Endothelial cell (in vitro differentiated cells): ENCODE data around the gene LRRIQ1. TPM values are rescaled to one million over a fixed set of nuclear protein-coding genes. Genes with fewer than 3 reads are reported as not detected.

Experiments
- DNase-seq: peaks from one replicate; pipeline ENCODE4 v3.0.0; 2021; ENCODE audit warnings: low spot score
- H3K27ac Mint-ChIP-seq: one replicate; pipeline ENCODE4 v1.8.0; 2021; ENCODE audit warnings: mixed read lengths, inconsistent platforms; ENCODE audit not compliant: unreplicated experiment
- H3K27me3 Mint-ChIP-seq: one replicate; pipeline ENCODE4 v1.8.0; 2021; ENCODE audit warnings: mild to moderate bottlenecking, moderate library complexity, mixed read lengths, inconsistent platforms; ENCODE audit not compliant: unreplicated experiment
- H3K36me3 Mint-ChIP-seq: one replicate; pipeline ENCODE4 v1.8.0; 2021; ENCODE audit warnings: mild to moderate bottlenecking, low read depth, mixed read lengths, inconsistent platforms; ENCODE audit not compliant: unreplicated experiment
- H3K4me1 Mint-ChIP-seq: one replicate; pipeline ENCODE4 v1.8.0; 2021; ENCODE audit warnings: mild to moderate bottlenecking, mixed read lengths, inconsistent platforms; ENCODE audit not compliant: unreplicated experiment
- H3K4me3 Mint-ChIP-seq: one replicate; pipeline ENCODE4 v1.8.0; 2021; ENCODE audit warnings: mild to moderate bottlenecking, mixed read lengths, inconsistent platforms; ENCODE audit not compliant: unreplicated experiment
- H3K9me3 Mint-ChIP-seq: one replicate; pipeline ENCODE4 v1.8.0; 2021; ENCODE audit warnings: mixed read lengths, inconsistent platforms; ENCODE audit not compliant: unreplicated experiment
- total RNA-seq: library from RNA; stranded (reverse); fragmentation: NEBNext Ultra II Directional; extraction: Animal tissue kit (Norgen Biotek cat#: 25700); gene quantifications from one replicate; pipeline ENCODE4 v1.2.1, GENCODE V29; 2021; ENCODE audit not compliant: unreplicated experiment
- TF ChIP-seq, protein P1 (sequence below): fragments of 200-600 bp; sonication (generic); IDR thresholded peaks from one replicate; pipeline ENCODE4 v1.5.0; 2021; ENCODE audit warnings: antibody characterized with exemption; ENCODE audit not compliant: unreplicated experiment

Gene LRRIQ1
- total RNA-seq, 1 donor from 2014 or later: 1.1 TPM

DNA sequence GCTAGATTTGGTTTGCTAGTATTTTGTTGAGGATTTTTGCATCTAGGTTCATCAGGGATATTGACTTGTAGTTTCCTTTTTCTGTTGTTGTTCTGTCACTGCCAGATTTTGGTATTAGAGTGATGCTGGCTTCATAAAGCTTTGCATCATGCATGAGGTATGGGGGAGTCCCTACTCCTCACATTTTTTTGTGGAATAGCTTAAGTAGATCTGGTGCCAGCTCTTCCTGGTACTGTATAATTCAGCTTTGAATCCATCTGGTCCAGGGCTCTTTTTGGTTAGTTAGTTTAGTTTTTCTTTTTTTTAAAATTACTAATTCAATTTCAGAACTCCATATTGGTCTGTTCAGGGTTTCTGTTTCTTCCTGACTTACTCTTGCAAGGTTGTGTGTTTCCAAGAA, 59.4 kb downstream of the LRRIQ1 start:
- H3K27ac Mint-ChIP-seq: no peak overlapping the region
- H3K36me3 Mint-ChIP-seq: no peaks in the 10 kb centered on the region
- H3K4me3 Mint-ChIP-seq: no peak overlapping the region
- no peaks in the 10 kb centered on the region for H3K9me3 Mint-ChIP-seq
- TF ChIP-seq, protein P1, sequence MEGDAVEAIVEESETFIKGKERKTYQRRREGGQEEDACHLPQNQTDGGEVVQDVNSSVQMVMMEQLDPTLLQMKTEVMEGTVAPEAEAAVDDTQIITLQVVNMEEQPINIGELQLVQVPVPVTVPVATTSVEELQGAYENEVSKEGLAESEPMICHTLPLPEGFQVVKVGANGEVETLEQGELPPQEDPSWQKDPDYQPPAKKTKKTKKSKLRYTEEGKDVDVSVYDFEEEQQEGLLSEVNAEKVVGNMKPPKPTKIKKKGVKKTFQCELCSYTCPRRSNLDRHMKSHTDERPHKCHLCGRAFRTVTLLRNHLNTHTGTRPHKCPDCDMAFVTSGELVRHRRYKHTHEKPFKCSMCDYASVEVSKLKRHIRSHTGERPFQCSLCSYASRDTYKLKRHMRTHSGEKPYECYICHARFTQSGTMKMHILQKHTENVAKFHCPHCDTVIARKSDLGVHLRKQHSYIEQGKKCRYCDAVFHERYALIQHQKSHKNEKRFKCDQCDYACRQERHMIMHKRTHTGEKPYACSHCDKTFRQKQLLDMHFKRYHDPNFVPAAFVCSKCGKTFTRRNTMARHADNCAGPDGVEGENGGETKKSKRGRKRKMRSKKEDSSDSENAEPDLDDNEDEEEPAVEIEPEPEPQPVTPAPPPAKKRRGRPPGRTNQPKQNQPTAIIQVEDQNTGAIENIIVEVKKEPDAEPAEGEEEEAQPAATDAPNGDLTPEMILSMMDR: no peak
- no peaks in the 10 kb centered on the region for H3K4me1 Mint-ChIP-seq
- H3K27me3 Mint-ChIP-seq: peaks cover 1% of the 10 kb centered on the region
- DNase-seq: no peak

DNA sequence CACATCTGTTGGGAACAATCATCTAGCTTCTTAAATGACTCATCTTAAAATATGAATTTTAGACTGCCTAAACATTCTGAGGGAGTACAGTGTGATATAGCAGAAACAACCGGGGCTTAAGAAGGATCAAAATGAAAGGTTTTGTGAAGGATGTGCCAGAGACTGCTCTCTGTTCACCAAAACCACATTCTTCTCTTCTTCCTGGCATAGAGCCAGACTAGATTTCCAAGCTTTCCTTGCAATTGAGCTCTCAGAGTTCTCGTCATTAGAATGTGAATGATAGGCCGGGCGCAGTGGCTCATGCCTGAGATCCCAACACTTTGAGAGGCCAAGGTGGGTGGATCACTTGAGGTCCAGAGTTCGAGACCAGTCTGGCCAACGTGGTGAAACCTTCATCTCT, 94.5 kb downstream of the LRRIQ1 start:
- no peak overlapping the region for H3K4me3 Mint-ChIP-seq
- no peaks in the 10 kb centered on the region for H3K4me1 Mint-ChIP-seq
- H3K9me3 Mint-ChIP-seq: no peaks in the 10 kb centered on the region
- TF ChIP-seq, protein P1: no peak
- H3K27me3 Mint-ChIP-seq: no peaks in the 10 kb centered on the region
- DNase-seq: no peak
- no peak overlapping the region for H3K27ac Mint-ChIP-seq
- H3K36me3 Mint-ChIP-seq: no peaks in the 10 kb centered on the region

DNA sequence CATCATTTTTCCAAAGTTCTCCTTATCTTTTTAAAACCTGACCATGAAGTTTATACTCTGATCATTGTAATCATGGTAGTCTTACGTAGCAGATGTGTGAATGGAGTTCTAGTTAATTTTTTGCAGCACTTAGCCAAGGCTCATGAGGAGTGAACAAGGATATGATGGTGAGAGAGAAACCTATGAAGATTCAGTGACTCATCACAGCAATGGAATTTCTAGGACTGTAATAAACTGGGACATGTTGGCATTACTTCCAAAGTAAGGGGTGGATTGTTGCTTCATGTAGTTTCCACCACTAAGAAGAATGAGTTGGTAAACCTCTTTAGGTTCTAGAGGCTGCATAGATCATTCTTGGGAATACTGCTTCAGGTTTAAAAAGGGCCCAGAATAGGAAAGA, 102.7 kb downstream of the LRRIQ1 start:
- no peak for DNase-seq
- Mint-ChIP-seq H3K4me3 (no peak overlapping the region), H3K4me1 (no peaks in the 10 kb centered on the region), H3K27me3 (no peaks in the 10 kb centered on the region), H3K36me3 (no peaks in the 10 kb centered on the region), H3K9me3 (no peaks in the 10 kb centered on the region), H3K27ac (no peak overlapping the region)
- TF ChIP-seq, protein P1: no peak

DNA sequence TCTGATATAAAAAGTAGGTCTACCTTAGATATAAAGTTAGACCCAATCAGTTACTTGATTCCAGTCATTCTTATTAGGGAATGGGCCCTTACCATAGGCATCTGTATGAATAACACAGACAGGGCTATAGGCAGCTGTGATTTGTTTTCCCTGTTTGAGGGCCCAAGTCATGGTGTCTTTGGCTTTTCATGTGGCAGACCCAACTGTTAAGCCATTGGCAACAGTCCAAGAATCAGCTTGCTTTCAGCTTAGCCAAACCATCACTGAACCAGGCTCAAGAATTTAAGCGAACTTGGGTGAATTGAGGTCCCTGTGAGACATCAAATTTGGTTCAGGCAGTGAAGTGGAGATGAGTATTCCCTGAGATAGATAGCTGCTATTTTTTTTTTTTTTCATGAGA, 111.2 kb downstream of the LRRIQ1 start:
- H3K36me3 Mint-ChIP-seq: no peaks in the 10 kb centered on the region
- no peaks in the 10 kb centered on the region for H3K9me3 Mint-ChIP-seq
- no peak overlapping the region for H3K27ac Mint-ChIP-seq
- H3K27me3 Mint-ChIP-seq: no peaks in the 10 kb centered on the region
- TF ChIP-seq, protein P1: no peak
- no peak overlapping the region for H3K4me3 Mint-ChIP-seq
- DNase-seq: no peak
- H3K4me1 Mint-ChIP-seq: no peaks in the 10 kb centered on the region

DNA sequence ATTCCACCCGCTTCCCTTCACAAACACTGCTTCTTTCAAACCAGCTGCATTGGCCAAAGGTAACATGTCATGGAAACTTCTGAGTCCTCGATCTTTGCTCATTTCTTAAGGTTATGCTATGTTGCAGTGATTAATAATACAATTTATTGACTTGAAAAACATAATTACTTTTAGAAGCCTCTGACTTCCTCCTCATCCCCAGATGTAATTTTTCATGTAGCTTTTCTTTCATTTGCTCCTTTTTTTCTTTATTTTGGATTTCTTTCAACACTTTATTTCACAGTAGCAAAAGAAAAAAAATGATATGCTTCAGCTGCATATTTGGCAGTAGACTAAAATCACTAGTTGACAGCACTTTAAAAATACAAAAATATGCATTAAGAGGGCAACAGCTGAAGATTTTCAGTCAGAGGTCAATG, 116.2 kb downstream of the LRRIQ1 start:
- Mint-ChIP-seq H3K4me3 (no peak overlapping the region), H3K36me3 (no peaks in the 10 kb centered on the region), H3K4me1 (no peaks in the 10 kb centered on the region), H3K9me3 (no peaks in the 10 kb centered on the region), H3K27me3 (no peaks in the 10 kb centered on the region), H3K27ac (no peak overlapping the region)
- no peak for DNase-seq
- TF ChIP-seq, protein P1: no peak
